Activated CD4-positive, alpha-beta T cell treated with anti-CD3 and anti-CD28 coated beads for 36 hours (primary cell): Measurements from ENCODE around the gene DLX4. TPM values are rescaled to one million over a fixed set of nuclear protein-coding genes. Genes with fewer than 3 reads are reported as not detected.
A peak's percentile ranks its signal among the peaks of the same experiment; 100 is the strongest.

Experiments
- ATAC-seq: fragments of 200-7000 bp; cut with Tn5 transposase; one replicate; pipeline ENCODE4 v1.10.0; 2021; ENCODE audit warnings: mild to moderate bottlenecking, moderate library complexity
- CTCF ChIA-PET: fragments of 350-600 bp; sonication (Branson Sonifier 250); formaldehyde crosslinking; loops from one replicate; lab custom pipeline; 2021; ENCODE audit warnings: antibody characterized with exemption; lab: Charles Lee
- POLR2A ChIA-PET: fragments of 350-600 bp; sonication (Branson Sonifier 250); formaldehyde crosslinking; loops from one replicate; lab custom pipeline; 2021; ENCODE audit warnings: antibody characterized with exemption, inconsistent platforms; lab: Charles Lee
- DNase-seq: peaks from one replicate; pipeline ENCODE4 v3.0.0-alpha.2; 2020
- H3K27ac Mint-ChIP-seq: one replicate; pipeline ENCODE4 v1.8.0; 2021; ENCODE audit warnings: mixed read lengths
- H3K27me3 Mint-ChIP-seq: one replicate; pipeline ENCODE4 v1.8.0; 2021; ENCODE audit warnings: mixed read lengths
- H3K36me3 Mint-ChIP-seq: one replicate; pipeline ENCODE4 v1.8.0; 2021; ENCODE audit warnings: low read depth, mixed read lengths
- H3K4me1 Mint-ChIP-seq: one replicate; pipeline ENCODE4 v1.8.0; 2021; ENCODE audit warnings: mixed read lengths
- H3K4me3 Mint-ChIP-seq: one replicate; pipeline ENCODE4 v1.8.0; 2021; ENCODE audit warnings: mild to moderate bottlenecking, moderate library complexity, mixed read lengths
- H3K9me3 Mint-ChIP-seq: one replicate; pipeline ENCODE4 v1.8.0; 2021; ENCODE audit warnings: low read depth, mixed read lengths
- intact Hi-C, 2 experiments: fragments of 100-400 bp; cut with DNase I in 1 of 2; cut with micrococcal nuclease in 1 of 2; formaldehyde crosslinking; loops; one replicate each; pipeline versions ENCODE4 v1.14.2 to v1.15.1; 2022 to 2024; cut with DNase I, micrococcal nuclease
- total RNA-seq, 2 experiments: library from RNA; stranded (reverse); gene quantifications; one replicate each; pipeline ENCODE4 v1.2.3, GENCODE V29; 2021

DLX4 gene, protein sequence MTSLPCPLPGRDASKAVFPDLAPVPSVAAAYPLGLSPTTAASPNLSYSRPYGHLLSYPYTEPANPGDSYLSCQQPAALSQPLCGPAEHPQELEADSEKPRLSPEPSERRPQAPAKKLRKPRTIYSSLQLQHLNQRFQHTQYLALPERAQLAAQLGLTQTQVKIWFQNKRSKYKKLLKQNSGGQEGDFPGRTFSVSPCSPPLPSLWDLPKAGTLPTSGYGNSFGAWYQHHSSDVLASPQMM
- under 1 TPM; 0.85 to 0.86 TPM for total RNA-seq

DNA sequence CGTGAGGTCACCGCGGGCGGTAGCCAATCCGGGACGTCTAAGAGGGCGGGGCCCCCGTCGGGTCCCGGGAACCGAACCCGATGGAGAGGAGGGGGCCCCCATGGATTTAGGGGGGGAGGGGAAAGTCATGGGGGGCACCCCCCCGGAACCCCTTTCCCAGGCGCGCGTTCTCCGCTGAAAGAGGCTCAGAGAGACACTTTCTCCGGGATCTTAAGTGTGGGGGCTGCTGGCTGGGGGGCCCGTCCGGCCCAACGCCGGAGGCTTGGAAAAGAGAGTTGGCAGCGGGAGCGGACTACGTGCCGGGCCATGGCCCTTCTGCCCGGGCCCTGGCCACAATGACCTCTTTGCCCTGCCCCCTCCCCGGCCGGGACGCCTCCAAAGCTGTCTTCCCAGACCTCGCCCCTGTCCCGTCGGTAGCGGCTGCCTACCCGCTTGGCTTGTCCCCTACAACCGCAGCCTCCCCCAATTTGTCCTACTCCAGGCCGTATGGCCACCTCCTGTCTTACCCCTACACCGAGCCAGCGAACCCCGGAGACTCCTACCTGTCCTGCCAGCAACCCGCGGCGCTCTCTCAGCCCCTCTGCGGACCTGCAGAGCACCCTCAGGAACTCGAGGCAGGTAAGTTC lies at the start of gene DLX4:
TSS of gene DLX4 (plus strand) at position 57 of the 626 bp plus-strand sequence. CDS start at position 336, 279 bp downstream.
- H3K36me3 Mint-ChIP-seq: no peaks in the 10 kb centered on the region
- POLR2A ChIA-PET: no interaction called here
- CTCF ChIA-PET: interaction anchor here (1.0 kb wide), 1 partner anchor 24 kb away, joined by 3 read pairs; no protein-coding TSS in a partner anchor
- H3K27me3 Mint-ChIP-seq: peaks cover 70% of the 10 kb centered on the region
- peak; percentile 6 for ATAC-seq
- DNase-seq: peak; percentile 39
- intact Hi-C loops: loop anchor here in 1 of 2 experiments (1.0 to 5.0 kb wide), 4 partner anchors 27 to 472 kb away; partner anchors contain the start of genes ITGA3, KAT7 and NGFR
- H3K9me3 Mint-ChIP-seq: no peaks in the 10 kb centered on the region
- peak within 1 kb of the TSS; percentile 61 for H3K27ac Mint-ChIP-seq
- peaks cover 28% of the 10 kb centered on the region for H3K4me1 Mint-ChIP-seq
- peak within 1 kb of the TSS; percentile 82 for H3K4me3 Mint-ChIP-seq

DNA sequence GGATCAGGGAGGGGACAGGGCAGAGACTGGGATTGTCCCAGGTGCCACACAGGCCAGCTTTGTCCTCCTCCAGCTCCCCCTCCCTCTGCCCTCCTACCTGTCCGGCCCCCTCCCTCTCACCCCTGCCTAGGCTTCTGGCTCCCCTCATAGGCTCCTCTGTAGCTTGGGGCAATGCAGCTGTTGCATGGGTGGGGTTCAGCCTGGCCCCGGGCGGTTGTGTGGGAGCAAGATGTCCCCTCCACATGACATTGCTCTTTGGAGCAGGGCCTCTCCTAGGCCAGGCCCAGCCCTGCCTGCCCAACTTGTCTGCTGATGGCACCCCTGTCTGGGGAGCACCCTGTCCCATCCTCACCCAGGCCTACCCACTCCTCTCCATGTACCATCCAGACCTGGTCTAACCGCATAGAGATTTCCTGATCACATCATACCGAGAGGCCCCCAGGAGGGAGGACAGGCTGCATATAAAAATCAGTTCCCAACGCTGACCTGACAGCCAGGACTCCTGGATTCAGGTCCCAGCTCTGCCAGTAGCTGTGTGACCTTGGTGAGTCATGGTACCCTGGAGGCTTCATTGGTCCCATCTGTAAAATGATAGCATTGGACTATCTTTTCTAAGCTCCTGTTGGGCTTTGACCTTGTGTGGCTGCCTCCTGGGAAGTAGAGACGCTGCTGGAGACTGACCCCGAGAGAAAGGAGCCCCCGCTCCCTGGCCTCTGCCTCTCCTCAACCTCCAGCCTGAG lies 48.8 kb upstream of the DLX4 start:
- ChIA-PET POLR2A (no interaction called here), CTCF (no interaction called here)
- intact Hi-C loops: no loop called here
- H3K36me3 Mint-ChIP-seq: no peaks in the 10 kb centered on the region
- no peak overlapping the region for H3K27ac Mint-ChIP-seq
- no peak for DNase-seq
- peaks cover 15% of the 10 kb centered on the region for H3K27me3 Mint-ChIP-seq
- ATAC-seq: no peak
- no peak overlapping the region for H3K4me3 Mint-ChIP-seq
- no peaks in the 10 kb centered on the region for H3K9me3 Mint-ChIP-seq
- H3K4me1 Mint-ChIP-seq: no peaks in the 10 kb centered on the region

DNA sequence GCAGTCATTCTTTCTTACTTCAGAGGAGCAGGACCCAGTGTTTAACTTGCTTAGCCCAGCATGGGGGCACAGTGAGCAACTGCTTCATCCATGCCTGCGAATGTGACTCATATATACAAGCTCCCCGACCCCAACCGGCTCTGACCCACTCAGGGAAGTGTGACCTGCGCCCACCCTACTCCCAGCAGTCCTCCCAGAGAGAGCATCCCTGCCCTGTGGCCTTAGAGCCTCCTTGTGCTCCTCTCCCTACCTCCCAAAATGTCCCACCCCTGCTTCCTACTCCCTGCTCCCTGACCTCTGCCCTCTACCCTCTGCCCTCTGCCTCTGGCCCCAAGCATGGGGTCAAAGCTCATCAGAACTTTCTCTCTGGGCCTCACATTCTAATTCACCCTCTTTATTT lies 46.9 kb upstream of the DLX4 start:
- POLR2A ChIA-PET: interaction anchor here (0.6 kb wide), 1 partner anchor 219 kb away, joined by 3 read pairs; no protein-coding TSS in a partner anchor
- Mint-ChIP-seq H3K4me3 (no peak overlapping the region), H3K9me3 (no peaks in the 10 kb centered on the region), H3K27me3 (peaks cover 5% of the 10 kb centered on the region), H3K36me3 (no peaks in the 10 kb centered on the region), H3K27ac (no peak overlapping the region), H3K4me1 (no peaks in the 10 kb centered on the region)
- no peak for DNase-seq
- CTCF ChIA-PET: interaction anchor here (0.7 to 1.7 kb wide), 2 partner anchors 10 to 42 kb away, joined by 3 to 5 read pairs; no protein-coding TSS in a partner anchor
- intact Hi-C loops: no loop called here
- no peak for ATAC-seq

DNA sequence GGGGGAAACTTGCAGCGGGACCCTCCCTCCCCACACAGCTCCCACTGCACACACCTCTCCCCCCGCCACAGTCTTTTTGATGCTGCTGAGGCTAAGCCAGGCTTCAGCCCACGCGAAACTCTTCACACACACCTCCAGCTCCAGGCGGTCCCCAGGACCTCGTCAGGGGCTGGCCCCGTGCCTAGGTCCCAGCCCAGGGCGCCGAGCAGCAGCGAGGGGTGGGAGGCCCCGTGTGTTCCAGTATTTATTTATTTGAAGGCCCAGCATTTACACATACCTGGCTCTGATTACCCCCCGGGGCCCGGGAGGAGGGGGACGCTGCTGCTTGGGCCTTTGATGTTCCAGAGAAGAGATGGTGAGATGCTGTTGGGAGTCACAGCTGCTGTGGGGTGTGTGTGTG lies 44.9 kb upstream of the DLX4 start:
- intact Hi-C loops: no loop called here
- no peaks in the 10 kb centered on the region for H3K9me3 Mint-ChIP-seq
- no peak for DNase-seq
- ChIA-PET CTCF (no interaction called here), POLR2A (no interaction called here)
- H3K27me3 Mint-ChIP-seq: peaks cover 6% of the 10 kb centered on the region
- no peaks in the 10 kb centered on the region for H3K4me1 Mint-ChIP-seq
- ATAC-seq: no peak
- H3K4me3 Mint-ChIP-seq: no peak overlapping the region
- no peaks in the 10 kb centered on the region for H3K36me3 Mint-ChIP-seq
- no peak overlapping the region for H3K27ac Mint-ChIP-seq

DNA sequence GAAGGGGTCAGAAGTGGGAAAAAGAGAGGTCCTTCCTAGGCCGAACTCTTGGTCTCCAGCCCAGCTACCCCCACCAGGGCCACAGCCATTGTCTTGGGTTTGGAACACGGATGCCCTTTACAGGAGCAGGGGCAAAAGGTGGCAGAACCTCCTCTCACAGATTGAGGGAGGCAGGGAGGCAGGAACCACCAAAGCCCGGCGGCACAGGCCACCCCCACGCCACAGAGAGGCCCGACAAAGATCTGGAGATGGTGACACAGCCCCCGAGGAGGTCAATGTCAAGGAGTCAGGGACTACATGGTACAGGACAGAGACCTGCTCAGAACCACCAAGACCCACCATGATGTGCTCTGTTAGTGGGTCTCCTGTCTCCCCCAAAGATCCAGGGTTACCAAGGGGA lies 44.4 kb upstream of the DLX4 start:
- ChIA-PET POLR2A (no interaction called here), CTCF (no interaction called here)
- no peak for DNase-seq
- Mint-ChIP-seq H3K27ac (no peak overlapping the region), H3K27me3 (peaks cover 6% of the 10 kb centered on the region), H3K4me3 (no peak overlapping the region), H3K36me3 (no peaks in the 10 kb centered on the region), H3K4me1 (no peaks in the 10 kb centered on the region), H3K9me3 (no peaks in the 10 kb centered on the region)
- no peak for ATAC-seq
- intact Hi-C loops: no loop called here

DNA sequence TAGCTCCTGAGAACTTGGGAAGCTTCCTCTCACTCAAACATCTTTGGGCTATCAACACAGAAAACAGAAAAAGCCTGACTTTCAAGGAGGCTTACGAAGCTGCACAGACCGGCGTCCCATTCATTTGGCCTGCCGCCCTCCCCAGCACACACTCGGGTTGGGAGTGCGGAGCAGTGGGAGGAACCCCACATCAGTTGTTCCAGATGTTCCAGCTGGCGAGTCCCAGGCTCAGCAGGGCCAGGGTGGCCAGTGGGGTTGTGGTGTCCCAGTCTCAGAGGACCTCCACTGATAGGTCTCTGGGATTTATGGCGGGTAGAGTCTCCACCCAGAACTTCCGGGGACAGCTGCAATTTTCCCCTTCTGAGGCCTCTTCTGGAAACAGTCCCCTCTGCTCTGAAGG lies 43.1 kb upstream of the DLX4 start:
- H3K36me3 Mint-ChIP-seq: no peaks in the 10 kb centered on the region
- ATAC-seq: no peak
- ChIA-PET CTCF (interaction anchor here (0.7 kb wide), 2 partner anchors 161 to 470 kb away, joined by 3 read pairs; no protein-coding TSS in a partner anchor), POLR2A (no interaction called here)
- no peak overlapping the region for H3K27ac Mint-ChIP-seq
- no peaks in the 10 kb centered on the region for H3K4me1 Mint-ChIP-seq
- H3K4me3 Mint-ChIP-seq: no peak overlapping the region
- no peaks in the 10 kb centered on the region for H3K9me3 Mint-ChIP-seq
- peaks cover 11% of the 10 kb centered on the region for H3K27me3 Mint-ChIP-seq
- no peak for DNase-seq
- intact Hi-C loops: no loop called here

DNA sequence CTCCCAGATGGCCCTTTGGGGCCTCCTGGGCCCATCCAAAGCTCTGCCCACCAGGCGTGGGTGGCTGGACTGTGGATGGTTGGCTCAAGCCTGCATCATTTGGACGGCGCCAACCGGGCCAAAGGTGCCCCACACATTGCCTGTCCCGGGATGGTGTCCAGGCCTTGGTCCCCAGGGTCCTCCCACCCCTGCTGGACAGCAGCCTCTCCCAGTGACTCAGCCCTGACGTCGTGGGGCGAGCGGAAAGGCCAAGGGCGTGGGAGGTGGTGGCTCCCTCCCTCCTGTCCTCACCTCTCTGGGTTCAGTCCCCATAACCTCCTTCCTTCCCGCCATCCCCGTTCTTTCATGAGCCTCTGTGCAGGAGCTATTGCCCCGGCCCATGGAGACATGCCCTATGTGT lies 42.1 kb upstream of the DLX4 start:
- ATAC-seq (no peak), DNase-seq (no peak)
- Mint-ChIP-seq H3K27ac (no peak overlapping the region), H3K4me3 (no peak overlapping the region), H3K4me1 (no peaks in the 10 kb centered on the region), H3K9me3 (no peaks in the 10 kb centered on the region), H3K27me3 (peaks cover 15% of the 10 kb centered on the region), H3K36me3 (no peaks in the 10 kb centered on the region)
- ChIA-PET POLR2A (interaction anchor here (0.5 kb wide), 1 partner anchor 205 kb away, joined by 4 read pairs; no protein-coding TSS in a partner anchor), CTCF (interaction anchor here (0.7 to 1.4 kb wide), 2 partner anchors 70 to 469 kb away, joined by 3 to 5 read pairs; no protein-coding TSS in a partner anchor)
- intact Hi-C loops: no loop called here

DNA sequence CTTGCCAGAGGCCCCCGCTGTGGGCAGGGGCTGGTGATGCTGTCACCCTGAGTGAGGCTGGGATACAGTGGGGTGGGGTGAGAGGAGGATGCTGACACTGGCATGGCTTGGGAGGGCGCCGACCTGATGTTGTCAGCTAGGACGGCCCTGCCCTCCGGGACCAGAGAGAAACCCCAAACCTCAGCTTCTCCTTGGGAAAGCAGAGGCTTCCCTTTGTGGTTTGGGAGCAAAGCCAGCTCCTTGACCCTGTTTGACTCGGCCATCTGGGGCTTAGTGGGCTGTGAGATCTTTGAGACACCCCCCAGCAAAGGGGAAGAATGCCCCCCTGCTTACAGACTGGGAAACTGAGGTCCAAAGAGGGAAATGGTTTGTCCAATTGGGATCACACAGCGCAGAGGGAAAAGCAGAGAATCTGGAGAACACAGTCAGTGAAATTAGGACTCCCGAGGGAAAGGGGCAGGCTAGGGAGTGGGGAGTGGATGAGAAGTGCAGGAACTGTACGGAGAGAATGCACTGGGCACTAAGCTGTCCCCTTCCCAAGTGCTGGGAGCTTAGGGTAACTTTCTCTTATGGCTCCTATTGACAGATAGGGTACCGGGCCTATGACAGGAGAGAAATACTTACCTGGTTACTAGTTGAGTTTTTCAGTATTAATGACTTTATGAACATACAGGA lies 40.7 kb upstream of the DLX4 start:
- Mint-ChIP-seq H3K36me3 (no peaks in the 10 kb centered on the region), H3K9me3 (no peaks in the 10 kb centered on the region), H3K27me3 (peaks cover 21% of the 10 kb centered on the region), H3K4me1 (no peaks in the 10 kb centered on the region), H3K27ac (no peak overlapping the region), H3K4me3 (no peak overlapping the region)
- DNase-seq (no peak), ATAC-seq (no peak)
- intact Hi-C loops: no loop called here
- POLR2A ChIA-PET: no interaction called here
- CTCF ChIA-PET: interaction anchor here (0.9 to 1.4 kb wide), 2 partner anchors 68 to 73 kb away, joined by 3 to 5 read pairs; no protein-coding TSS in a partner anchor

DNA sequence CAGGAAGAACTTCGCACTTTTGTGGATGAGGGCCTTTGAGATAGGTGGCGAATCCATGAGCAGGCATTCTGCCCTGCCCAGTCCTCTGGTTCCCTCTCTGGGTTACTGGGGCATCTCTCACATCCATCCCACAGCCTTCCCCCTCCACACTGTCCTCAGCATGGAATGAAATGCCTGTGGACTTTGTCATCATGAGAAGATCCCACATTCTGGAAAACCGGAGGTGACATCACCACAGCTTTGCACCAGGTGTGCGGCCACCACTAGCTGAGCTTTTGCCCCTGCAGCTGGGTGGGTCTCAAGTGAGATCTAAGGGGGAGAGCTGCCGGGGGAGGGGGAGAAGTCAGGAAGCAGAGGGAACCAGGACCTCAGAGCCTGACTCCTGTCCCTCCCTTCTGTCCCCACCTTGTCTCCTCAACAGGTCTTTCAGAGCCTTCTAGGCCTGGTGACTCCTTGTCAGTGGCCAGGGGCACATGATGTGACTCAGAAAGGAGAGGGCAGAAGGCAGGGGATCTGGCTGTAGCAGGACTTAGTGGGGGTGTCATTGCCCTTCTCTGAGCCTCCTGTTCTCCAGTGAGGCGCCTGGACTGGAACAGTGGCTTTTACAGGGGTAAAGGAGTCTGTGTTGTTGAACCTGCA lies 40.0 kb upstream of the DLX4 start:
- intact Hi-C loops: no loop called here
- H3K4me1 Mint-ChIP-seq: no peaks in the 10 kb centered on the region
- H3K27ac Mint-ChIP-seq: no peak overlapping the region
- POLR2A ChIA-PET: no interaction called here
- H3K4me3 Mint-ChIP-seq: no peak overlapping the region
- H3K27me3 Mint-ChIP-seq: peaks cover 22% of the 10 kb centered on the region
- DNase-seq (no peak), ATAC-seq (no peak)
- no peaks in the 10 kb centered on the region for H3K36me3 Mint-ChIP-seq
- no peaks in the 10 kb centered on the region for H3K9me3 Mint-ChIP-seq
- CTCF ChIA-PET: no interaction called here

DNA sequence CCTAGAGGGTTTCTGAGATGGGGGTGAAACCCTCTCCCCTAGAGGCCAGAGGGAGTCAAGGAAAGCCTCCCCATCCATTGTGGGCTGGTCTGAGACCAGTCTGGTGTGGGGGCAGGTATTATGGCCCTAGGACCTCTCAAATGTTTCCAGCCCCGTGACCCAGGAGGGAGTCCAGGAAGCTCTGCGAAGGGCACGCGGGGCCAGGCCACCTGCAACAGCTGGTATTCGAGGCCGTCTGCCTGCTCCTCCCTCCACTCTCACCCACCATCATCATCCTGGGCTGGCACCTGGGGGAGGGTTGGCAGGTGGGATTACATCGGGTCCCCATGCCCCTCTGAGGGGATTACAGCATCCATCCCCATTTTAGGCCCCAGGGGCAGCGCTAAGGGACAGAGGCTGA lies 38.1 kb upstream of the DLX4 start:
- Mint-ChIP-seq H3K27ac (no peak overlapping the region), H3K9me3 (no peaks in the 10 kb centered on the region), H3K36me3 (no peaks in the 10 kb centered on the region), H3K27me3 (peaks cover 25% of the 10 kb centered on the region), H3K4me3 (no peak overlapping the region), H3K4me1 (no peaks in the 10 kb centered on the region)
- DNase-seq (no peak), ATAC-seq (no peak)
- intact Hi-C loops: no loop called here
- CTCF ChIA-PET: interaction anchor here (0.8 kb wide), 1 partner anchor 68 kb away, joined by 4 read pairs; no protein-coding TSS in a partner anchor
- POLR2A ChIA-PET: no interaction called here
